Coronary artery (tissue), 2 donors: Measurements from ENCODE around the gene GSTO1.

Experiments used
- DNase-seq: peaks from one replicate; pipeline ENCODE4 v3.0.0-alpha.2; 2017; ENCODE audit warnings: low spot score
- H3K27ac ChIP-seq, 2 donors: fragments of 200-600 bp; sonication (generic); one replicate each; pipeline ENCODE4 v1.5.1; 2016 to 2019
- H3K4me3 ChIP-seq: fragments of 200-600 bp; sonication (generic); 2 replicates; pipeline ENCODE4 v1.5.1; 2016; ENCODE audit warnings: mild to moderate bottlenecking, moderate library complexity
- CTCF ChIP-seq: fragments of 200-600 bp; sonication (generic); IDR thresholded peaks from one replicate; pipeline ENCODE4 v1.5.1; 2019; ENCODE audit warnings: antibody characterized with exemption

GSTO1 gene

GRCh38 chr10:104257235-104257634 is 2.5 kb downstream of the GSTO1 start:
- no peak for DNase-seq
- TF ChIP-seq CTCF = no peak
- Histone ChIP-seq H3K27ac (no peak overlapping the region), H3K4me3 (no peak overlapping the region)

- TF ChIP-seq CTCF = no peak
- no peak for DNase-seq
- H3K4me3 ChIP-seq = no peak overlapping the region
- no peak overlapping the region for H3K27ac ChIP-seq
Measured at GRCh38 chr10:104258209-104258608, 3.5 kb downstream of the GSTO1 start.

GRCh38 chr10:104259456-104259855 is 4.8 kb downstream of the GSTO1 start:
- Histone ChIP-seq H3K4me3 (no peak overlapping the region), H3K27ac (peak overlapping the region; percentile 46 to 51)
- no peak for DNase-seq
- no peak for TF ChIP-seq CTCF

DNA sequence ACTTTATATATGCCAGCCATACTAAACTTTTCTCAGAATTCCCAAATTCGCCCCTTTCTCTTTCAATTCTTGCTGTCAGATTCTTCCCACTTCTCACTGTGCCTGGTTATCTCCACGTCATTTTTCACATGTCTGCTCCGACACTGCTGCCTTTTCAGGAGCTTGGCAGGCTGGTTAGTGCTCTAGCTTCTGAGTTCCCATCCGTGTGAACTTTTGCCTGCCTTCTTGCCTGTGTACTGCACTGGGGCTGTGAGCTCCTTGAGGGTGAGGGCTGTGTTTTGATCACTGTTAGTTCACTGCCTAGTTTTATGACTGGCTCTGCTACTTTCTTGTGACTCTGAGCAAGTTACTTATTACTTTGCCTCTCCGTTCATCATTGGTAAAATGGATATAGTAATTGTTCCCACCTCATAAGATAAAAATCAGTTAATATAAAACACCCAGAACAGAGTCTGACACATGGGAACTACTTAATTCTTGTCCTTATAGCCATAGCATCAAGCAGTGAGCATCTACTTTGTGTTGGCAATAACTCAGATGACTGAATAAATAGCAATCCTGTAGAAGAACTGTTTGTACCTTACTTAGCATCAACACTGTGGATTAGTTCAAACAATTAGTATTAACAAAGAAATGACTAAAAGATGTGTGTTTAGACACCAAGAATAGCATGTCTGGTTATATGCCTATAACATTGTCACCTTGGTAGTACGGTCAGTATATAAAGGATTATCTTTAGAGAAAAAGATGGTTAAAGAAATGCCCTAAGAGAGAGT is 5.5 kb downstream of the GSTO1 start:
- peak overlapping the region; percentile 46 to 51 for H3K27ac ChIP-seq

DNA sequence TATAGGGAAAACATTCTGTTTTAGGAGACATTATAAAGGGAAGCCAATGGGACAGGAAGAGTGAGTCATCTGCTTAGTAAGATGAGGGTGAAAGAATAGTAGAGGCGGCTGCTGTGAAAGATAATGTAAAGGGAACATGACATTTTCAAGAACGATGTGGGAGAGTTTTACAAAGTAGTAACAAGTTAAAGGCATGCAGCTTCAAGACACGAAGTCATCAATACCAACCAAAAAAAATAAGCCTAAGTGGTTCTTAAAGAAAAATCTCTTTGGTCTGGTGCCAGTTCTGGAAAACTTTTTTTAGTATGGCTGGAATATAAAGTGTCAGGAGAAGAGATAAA is 6.1 kb downstream of the GSTO1 start:
- no peak for TF ChIP-seq CTCF
- no peak overlapping the region for H3K4me3 ChIP-seq
- DNase-seq = no peak
- peak overlapping the region; percentile 46 to 51 for H3K27ac ChIP-seq

More for the DNA sequence above, 5.5 kb downstream of the GSTO1 start:
- no peak overlapping the region for H3K4me3 ChIP-seq
- no peak for DNase-seq
- no peak for TF ChIP-seq CTCF

- TF ChIP-seq CTCF = no peak
- no peak for DNase-seq
- H3K4me3 ChIP-seq = no peak overlapping the region
- H3K27ac ChIP-seq = no peak overlapping the region
Measured at GRCh38 chr10:104262055-104262454, 7.4 kb downstream of the GSTO1 start.

- TF ChIP-seq CTCF = no peak
- no peak for DNase-seq
- Histone ChIP-seq H3K27ac (no peak overlapping the region), H3K4me3 (no peak overlapping the region)
Measured at GRCh38 chr10:104264783-104265182, 10.1 kb downstream of the GSTO1 start.
